A172 (cell line): ENCODE measurements around the gene ANK3. TPM values are rescaled to one million over a fixed set of nuclear protein-coding genes. Genes with fewer than 3 reads are reported as not detected.

ENCODE experiments used
- DNase-seq: peaks from one replicate; pipeline ENCODE4 v3.0.0-alpha.2; 2015; ENCODE audit warnings: low spot score
- total RNA-seq: library from RNA; depleted of rRNA; stranded (reverse); fragments of >200 nt; shearing (Covaris generic); gene quantifications from 2 replicates; pipeline ENCODE4 v1.2.3, GENCODE V29; 2014; rRNA removed

Gene ANK3
- 8.4 and 9.0 TPM in 2 replicates for total RNA-seq

- DNase-seq = no peak
Measured at GRCh38 chr10:60389413-60390025, at the start of gene ANK3. Gene ANK3 (minus strand): TSS chr10:60389875. CDS start chr10:60389538, 337 bp downstream.

- DNase-seq = peak; percentile 65
Measured at GRCh38 chr10:60434418-60435046, 44.9 kb upstream of the ANK3 start.

GRCh38 chr10:60433684-60434083, 44.0 kb upstream of the ANK3 start:
- peak; percentile 44 for DNase-seq

GRCh38 chr10:60430836-60431597, 41.3 kb upstream of the ANK3 start:
- DNase-seq = no peak

GRCh38 chr10:60430017-60430416, 40.3 kb upstream of the ANK3 start:
- peak; percentile 63 for DNase-seq

GRCh38 chr10:60429084-60429849, 39.6 kb upstream of the ANK3 start:
- no peak for DNase-seq

GRCh38 chr10:60428387-60428737, 38.7 kb upstream of the ANK3 start:
- DNase-seq = no peak

GRCh38 chr10:60427709-60428386, 38.2 kb upstream of the ANK3 start:
- no peak for DNase-seq

- DNase-seq = peak; percentile 32
Measured at GRCh38 chr10:60427148-60427547, 37.5 kb upstream of the ANK3 start.

GRCh38 chr10:60426425-60426824, 36.8 kb upstream of the ANK3 start:
- DNase-seq = peak; percentile 84

- peak; percentile 74 for DNase-seq
Measured at GRCh38 chr10:60425392-60426110, 35.9 kb upstream of the ANK3 start.

GRCh38 chr10:60424971-60425370, 35.3 kb upstream of the ANK3 start:
- no peak for DNase-seq

GRCh38 chr10:60423920-60424319, 34.2 kb upstream of the ANK3 start:
- DNase-seq = peak; percentile 62

- DNase-seq = no peak
Measured at GRCh38 chr10:60422809-60423208, 33.1 kb upstream of the ANK3 start.

GRCh38 chr10:60420991-60421894, 31.6 kb upstream of the ANK3 start:
- DNase-seq = no peak

- no peak for DNase-seq
Measured at GRCh38 chr10:60419249-60419648, 29.6 kb upstream of the ANK3 start.

GRCh38 chr10:60417901-60418300, 28.2 kb upstream of the ANK3 start:
- DNase-seq = peak; percentile 38

- no peak for DNase-seq
Measured at GRCh38 chr10:60417024-60417423, 27.3 kb upstream of the ANK3 start.

- peak; percentile 94 for DNase-seq
Measured at GRCh38 chr10:60414877-60415585, 25.4 kb upstream of the ANK3 start.
